GM21529 (cell line): Measurements from ENCODE around the gene CDH15.
"Not testable (repeated sequence)": the region's sequence is repeated elsewhere in the genome, so short reads cannot be mapped to it uniquely, and the experiment has no call there.

ENCODE experiments used
- ATAC-seq: cut with Tn5 transposase; IDR thresholded peaks from one replicate; pipeline ENCODE4 v1.9.1; 2021; ENCODE audit not compliant: unreplicated experiment

Gene CDH15

DNA sequence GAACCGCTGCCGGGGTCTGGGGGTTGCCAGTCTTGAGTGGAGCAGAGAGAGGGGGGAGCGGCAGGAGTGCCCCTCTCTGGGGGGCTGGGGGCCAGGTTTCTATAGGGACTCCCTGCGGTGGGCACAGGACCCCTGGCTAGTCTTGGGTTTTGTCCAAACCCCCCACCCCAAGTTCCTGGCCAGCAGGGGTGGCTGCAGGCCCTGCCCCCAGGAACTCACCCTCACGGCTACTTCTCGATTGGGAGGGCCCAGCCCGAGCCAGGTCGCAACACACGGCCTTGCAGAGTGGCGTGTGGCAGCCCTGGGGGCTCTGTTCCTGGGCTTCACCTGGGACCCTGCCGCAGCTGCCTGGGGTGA is 601 bp downstream of the CDH15 start:
- no peak for ATAC-seq

DNA sequence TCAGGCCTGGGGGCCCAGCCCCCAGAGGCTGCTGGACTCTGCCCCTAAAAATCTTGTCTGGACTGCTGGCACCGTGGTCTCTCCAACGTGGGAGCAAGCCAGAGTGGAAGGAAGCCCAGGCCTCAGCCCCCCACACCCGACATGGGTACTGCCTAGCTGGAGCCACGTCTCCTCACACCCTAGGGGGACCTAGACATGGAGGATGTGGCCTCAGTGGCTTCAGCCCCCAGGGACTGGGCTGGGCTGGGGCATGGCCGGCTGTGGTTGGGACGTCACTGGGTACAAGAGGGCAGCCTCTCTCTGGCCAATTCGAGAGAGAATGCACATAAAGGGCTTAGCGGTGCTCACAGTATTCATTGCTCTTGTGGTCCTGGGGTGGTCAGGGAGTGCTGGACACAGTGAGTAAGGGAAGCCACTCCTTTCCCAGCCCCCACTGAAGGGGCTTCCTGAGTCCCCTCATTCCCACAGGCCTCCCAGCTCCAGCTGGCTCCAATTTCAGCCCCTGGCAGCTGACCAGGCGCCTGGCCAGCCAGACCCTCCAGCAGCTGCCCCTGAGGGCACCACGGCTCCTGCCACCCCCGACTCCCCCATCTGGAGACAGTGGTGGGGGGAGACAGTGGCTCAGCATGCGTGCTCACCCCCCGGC is 1.1 kb downstream of the CDH15 start:
- ATAC-seq = no peak

DNA sequence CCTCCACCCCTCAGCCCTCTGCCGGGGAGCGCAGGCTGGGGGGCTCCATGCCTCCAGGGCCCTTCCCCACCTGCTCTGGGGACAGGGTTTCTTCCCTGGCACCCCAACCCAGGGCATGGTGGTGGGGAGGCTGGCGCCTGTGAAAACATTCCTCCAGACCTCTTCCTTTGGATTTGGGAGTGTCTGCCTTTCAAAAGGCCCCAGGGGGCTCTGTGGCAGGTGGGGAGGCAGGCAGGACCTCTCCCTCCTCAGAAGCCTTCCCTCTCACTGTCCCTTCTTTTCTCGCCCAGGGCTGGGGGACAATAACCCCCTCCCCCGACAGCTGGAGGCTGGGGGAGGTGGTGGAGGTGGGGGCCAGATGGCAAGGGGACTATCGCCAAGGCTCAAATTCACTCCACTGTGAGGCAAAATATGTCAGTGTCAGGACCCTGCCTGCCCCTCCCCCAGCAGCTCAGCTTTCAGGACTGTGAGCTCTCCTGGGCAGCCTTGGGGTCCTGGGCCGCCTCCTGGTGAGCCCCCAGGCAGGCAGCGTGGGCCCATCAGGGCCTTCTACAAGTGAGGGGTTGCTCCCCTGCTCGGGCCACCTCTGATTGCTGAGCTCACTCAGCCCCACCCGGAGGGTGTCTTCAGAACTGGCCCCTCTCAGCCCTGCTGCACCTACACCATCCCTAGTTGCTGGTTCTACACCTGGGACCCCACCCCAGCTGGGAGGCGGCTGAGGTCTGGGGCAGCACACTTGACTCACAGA is 1.8 kb downstream of the CDH15 start:
- no peak for ATAC-seq

DNA sequence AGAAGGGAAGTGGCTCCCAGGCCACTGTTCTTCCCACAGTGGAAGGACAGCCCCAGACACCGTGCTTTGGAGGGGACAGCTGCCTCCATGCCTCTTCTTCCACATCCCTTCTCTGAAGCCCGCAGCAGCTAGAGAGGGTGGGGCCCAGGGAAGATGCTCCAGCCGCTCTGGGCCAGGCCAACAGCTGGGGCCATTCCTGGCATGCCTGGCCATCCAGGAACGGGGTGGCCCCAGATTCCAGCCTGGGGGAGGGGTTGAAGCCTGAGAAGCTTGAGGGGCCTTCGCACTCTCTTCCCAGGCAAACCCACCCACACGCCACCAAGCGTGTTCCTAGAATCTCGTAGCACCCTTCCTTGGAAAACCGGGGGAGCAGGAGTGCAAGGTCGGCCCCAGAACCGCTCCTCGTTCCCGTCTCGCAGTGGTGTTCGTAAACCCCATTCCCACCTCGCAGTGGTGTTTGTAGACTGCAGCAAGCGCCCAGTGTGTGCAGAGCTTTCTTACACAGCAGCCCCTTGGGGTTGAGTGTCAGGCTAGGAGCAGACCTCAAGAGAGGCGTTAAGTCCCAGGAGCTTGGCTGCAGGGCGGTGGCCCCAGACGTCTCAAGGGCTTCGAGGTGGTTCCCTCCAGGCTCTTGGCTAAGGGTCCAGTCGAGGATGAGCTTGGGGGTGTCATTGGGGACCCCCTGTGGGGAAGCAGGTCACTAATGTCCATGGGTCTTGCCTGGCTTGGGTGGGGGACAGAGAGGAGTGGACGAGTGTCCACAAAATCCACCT is 2.7 kb downstream of the CDH15 start:
- no peak for ATAC-seq

DNA sequence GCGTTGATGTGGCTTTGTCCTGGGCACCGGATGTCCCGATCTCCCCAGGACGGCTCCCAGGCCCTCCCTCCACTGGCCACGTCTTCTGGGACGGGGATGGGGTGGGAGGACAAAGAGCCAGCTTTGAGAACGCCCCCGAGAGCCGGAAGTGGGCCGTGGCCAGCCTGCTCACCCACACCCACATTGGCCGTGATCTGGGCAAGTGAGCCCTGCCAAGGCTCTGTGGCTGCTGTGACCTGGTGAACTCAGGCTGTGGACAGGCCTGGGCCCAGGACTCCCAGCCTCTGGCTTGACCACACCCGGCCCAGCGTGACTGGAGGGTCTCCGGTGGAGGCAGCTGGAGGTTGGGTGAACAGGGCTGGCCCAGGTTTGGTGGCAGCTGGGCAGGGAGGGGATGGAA is 3.3 kb downstream of the CDH15 start:
- ATAC-seq = no peak

DNA sequence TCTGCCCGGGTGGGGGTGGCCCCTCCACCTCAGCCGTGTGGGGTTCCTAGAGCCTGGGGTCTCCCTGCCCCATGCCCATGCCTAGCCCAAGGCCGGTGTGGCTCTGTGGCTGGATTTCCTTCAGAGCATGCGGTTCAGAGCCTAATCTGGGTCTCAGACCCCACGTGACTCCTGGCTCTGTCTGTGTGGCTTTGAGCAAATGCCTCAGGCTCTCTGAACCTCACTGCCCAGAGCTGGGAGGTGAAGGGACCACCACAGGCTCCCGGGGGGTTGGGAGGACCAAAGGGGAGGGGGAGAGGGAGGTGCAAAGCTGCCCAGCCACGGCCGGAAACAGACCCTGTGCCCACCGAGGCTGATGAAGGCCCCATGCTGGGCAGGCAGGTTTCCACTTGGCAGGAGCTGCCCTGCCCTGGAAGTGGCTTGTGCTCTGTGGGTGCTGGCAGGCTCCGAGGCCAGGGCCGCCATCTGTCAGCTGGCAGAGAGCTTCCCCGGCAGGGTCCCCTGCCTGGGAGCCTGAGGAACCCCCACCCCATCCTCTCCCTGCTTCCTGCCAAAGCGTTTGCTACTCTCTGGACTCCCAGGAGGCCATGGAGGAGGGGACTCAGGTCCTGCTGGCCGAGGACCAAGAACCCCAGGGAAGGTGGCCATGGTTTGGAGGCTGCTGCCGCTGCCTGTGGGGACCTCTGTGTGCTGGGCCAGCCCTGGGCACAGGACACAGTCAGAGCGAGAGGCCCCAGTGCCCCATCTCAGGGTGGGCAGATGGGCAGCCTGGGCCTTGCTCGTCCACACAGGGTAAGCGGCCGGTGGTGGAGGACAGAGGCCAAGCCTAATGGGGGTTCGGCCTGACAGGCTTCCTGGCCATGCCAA is 4.0 kb downstream of the CDH15 start:
- no peak for ATAC-seq

DNA sequence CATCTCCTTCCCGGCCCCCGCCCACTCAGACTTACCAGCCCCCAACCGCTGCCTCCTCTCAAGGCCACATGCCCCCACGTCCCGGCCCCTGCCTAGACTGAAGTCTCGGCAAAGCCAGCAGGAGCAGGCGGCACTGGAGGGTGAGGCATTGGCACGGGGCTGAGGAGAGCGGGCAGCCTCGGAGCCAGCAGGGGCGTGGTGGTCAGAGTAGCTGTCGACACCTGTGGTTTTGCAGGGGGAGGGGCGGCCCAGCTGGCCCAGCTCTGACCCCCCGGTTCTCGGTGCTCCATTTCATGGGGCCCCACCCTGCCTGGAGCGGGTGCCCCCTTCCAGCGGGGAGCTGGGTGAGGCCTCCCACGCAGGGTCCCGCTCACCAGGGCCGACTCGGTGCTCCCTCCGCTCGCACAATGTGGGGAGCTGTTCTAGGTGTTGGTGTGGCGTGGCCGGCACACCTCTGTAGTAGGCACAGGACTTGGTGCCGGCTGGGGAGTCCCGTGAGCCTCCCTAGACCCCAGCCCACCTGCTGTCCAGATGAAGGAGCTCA is 4.7 kb downstream of the CDH15 start:
- ATAC-seq = no peak

DNA sequence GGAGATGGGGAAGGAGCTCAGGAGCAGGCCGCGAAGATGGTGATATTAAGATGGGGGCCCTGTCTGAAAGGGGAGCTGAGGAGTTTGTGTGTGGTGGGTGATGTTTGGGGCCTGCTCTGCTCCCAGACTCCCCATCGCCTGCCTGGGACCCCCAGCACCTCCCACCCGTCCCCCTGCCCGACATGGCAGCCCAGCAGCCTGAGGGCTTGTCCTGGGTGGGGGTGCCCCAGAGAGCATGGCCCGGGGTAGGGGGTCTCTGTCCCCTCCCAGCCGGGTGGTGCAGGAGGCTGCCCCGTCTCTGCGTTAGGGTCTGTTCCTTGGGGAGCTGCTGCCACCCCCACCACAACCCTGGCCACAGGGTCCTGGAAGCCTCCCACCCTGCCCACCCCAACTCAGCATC is 5.2 kb downstream of the CDH15 start:
- no peak for ATAC-seq

DNA sequence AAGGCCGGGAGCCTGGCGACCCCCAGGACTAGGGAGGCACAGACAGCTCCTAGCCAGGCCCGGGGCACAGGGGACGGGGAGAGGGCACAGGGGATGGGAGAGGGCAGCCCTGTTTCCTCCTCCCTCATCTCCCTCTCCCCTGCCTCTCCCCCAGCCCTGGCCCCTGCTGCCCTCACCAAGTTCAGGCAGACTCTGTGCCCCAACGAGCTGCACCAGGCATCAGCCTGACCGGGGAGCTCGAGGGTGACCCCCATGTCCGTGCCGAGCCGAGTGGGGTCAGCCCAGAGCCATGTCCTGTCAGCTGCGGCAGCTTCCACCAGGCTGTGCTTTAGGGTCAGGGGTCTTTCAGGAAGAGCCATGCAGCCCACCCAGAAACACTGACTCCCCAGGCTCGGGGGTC is 6.0 kb downstream of the CDH15 start:
- ATAC-seq = no peak

DNA sequence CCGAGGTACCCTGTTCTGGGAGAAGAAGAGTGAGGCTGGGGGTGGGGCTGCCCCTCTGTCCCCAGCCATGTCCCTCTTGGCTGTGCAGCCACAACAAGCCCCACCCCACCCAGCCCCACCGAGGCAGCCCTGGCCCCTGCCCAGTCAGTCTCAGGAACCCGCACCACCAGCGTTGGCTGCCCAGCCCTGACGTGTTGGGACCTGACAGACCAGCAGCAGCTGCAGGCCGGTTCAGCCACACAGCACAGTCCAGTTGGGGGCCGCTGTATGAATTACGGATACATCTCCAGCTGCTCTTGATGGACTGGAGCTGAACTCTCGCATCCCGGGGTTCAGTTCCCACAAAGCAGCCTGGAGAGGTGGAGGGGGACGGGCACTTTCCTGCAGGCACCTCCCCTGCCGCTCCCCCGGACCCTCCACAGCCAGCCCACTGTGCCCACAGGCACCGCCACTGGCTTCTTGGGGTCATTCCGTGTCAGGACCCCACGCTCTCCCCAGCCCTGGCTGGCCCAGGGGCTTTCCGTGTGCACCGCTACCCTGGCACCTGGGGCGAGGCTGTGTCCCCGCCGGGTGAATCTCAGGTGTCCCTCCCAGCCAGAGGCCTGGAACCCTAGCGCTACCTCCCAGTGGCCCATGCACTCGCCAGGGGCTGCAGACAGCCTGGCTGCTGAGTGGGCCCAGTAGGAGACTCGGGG is 7.1 kb downstream of the CDH15 start:
- ATAC-seq = no peak

DNA sequence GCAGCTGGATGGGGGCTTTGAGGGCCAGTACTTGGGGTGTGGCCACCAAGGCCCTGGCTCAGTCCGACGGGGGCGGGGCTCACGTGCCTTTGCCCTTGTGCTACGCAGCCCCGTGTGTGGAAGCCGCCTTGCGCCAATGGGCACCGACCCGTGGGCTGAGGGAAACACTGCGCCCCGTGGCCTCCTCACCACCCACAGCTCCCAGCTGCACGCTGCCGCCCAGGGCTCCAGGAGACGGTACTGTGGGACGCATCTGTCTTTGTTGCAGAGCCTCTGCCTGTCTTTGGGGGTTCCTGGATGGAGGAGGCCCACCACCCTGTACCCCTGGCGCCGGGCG is 7.6 kb downstream of the CDH15 start:
- ATAC-seq = no peak

DNA sequence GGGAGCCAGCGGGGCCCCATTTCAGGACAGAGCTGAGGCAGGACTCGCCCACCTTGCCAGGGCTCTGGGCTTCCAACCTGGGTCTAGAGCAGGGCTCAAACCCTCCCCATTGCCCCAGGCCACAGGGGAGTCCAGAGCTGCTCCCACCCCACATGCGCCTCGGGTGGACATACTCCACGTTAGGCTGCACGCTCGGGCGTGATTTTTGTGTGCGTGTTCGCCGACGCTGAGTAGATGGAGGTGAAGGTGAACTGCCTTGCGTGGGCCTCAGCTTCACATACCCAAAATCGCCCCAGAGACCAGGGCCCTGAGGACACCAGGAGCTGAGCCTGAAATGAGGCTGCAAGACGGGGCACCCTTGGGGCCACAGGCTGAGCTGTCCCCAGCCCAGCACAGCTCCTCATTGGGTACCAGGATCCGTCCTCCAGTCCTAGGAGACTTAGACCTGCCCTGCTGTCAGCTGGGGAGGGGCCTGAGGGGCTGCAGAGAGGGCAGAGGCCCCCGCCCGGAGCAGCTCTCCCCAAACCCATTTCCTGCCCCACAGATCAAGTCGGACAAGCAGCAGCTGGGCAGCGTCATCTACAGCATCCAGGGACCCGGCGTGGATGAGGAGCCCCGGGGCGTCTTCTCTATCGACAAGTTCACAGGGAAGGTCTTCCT is 8.2 kb downstream of the CDH15 start:
- no peak for ATAC-seq

DNA sequence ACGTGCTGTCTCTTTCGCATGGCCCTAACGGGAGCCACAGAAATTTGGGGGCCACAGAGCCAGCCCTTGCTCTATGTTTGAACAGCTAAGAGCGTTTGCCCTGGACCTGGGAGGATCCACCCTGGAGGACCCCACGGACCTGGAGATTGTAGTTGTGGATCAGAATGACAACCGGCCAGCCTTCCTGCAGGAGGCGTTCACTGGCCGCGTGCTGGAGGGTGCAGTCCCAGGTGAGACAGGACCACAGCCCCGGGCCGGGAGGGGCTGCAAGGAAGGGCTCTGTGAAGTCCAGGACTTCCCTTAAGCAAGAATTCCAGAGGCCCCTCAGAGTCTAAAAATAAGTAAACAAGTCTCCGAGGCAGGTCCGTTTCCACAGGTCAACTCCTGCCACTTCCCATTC is 11.9 kb downstream of the CDH15 start:
- ATAC-seq = no peak

DNA sequence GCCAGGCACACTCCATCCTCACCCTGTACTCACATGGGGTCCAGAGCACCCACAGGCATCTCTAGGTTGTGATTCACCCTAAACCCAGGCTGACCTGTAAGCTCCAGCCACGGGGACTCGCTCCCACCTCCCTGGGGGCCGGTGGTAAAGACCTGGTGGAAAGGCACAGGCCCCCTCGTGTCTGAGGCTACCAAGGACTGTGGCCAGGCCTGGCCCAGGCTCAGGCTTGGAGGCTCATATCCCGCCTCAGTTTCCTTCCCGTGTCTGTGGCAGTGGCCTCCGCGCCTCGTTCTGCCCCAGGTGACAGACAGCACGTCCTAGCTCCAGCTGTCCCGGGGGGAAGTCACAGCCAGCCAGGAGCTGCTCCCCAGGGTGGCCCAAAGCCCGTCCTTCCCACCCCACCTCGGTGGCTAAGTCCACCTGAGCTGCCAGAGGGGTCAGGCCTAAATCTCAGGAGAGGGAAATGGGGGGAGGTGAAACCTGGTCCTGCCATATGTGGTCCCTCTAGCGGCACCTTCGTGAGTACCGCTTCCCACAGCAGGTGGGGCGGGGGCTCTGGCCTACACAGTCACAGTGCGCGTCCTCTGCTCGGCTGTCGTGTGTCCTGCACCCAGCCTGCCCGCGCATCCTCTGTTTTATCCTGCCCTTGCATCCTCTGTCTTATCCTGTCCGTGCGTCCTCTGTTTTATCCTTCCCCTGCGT is 12.6 kb downstream of the CDH15 start:
- no peak for ATAC-seq

DNA sequence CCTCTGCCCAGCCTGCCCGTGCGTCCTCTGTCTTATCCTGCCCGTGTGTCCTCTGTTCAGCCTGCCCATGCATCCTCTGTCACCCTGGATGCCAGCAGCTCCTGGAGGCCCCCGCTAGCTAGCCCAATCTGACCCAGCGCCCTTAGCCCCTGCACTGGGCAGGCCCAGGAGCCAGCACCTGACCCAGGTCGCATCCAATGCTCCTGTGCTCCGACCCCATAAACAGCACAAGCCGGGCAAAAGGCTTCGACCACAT is 13.1 kb downstream of the CDH15 start:
- ATAC-seq = no peak

DNA sequence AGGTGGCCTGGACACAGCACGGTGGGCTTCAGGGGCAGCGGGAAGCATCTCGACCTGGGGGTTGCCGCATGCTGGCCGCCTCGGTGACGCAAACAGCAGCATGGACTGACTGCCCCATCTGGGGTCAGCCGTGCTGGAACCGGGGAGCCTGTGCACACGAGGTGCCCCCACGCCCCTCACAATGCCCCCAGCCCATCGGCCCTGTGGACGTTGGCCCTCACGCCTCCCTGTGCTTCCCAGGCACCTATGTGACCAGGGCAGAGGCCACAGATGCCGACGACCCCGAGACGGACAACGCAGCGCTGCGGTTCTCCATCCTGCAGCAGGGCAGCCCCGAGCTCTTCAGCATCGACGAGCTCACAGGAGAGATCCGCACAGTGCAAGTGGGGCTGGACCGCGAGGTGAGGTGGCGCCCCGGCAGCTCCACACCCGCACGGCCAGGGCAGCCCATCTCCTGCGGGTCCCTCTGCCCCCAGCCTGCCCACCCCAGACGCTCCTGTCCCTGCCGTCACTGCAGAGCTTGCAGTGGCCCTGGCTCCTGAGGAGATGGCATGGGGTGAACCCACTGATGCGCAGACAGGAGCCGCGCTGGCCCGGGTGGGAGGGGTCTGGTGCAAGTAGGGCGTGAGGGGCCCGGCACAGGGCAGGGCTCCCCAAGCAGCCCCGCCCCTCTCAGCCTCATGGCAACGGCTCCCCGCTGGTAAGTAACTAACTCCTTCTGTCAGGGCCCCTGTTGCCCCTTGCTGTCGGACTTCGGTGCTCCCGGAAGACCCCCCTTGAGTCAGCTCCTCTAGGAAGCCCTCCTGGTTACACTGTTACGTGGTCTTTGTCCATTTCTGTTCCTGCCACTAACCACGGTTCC is 13.6 kb downstream of the CDH15 start:
- ATAC-seq = no peak

DNA sequence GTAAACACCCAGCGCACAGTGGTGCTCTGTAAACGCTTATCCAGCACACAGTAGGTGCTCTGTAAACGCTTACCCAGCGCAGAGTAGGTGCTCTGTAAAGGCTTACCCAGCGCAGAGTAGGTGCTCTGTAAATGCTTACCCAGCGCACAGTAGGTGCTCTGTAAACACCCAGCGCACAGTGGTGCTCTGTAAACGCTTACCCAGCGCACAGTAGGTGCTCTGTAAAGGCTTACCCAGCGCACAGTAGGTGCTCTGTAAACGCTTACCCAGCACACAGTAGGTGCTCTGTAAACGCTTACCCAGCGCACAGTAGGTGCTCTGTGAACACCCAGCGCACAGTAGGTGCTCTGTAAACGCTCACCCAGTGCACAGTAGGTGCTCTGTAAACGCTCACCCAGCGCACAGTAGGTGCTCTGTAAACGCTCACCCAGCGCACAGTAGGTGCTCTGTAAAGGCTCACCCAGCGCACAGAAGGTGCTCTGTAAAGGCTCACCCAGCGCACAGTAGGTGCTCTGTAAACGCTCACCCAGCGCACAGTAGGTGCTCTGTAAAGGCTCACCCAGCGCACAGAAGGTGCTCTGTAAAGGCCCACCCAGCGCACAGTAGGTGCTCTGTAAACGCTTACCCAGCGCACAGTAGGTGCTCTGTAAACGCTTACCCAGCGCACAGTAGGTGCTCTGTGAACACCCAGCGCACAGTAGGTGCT is 14.5 kb downstream of the CDH15 start:
- ATAC-seq = not testable (repeated sequence)

DNA sequence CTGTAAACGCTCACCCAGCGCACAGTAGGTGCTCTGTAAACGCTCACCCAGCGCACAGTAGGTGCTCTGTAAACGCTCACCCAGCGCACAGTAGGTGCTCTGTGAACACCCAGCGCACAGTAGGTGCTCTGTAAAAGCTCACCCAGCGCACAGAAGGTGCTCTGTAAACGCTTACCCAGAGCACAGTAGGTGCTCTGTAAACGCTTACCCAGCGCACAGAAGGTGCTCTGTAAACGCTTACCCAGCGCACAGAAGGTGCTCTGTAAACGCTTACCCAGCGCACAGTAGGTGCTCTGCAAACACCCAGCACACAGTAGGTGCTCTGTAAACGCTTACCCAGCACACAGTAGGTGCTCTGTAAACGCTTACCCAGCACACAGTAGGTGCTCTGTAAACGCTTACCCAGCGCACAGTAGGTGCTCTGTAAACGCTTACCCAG is 15.1 kb downstream of the CDH15 start:
- not testable (repeated sequence) for ATAC-seq
